Panc1 (cell line): ENCODE measurements around the gene MARK2.

Source experiments
- POLR2AphosphoS5 ChIP-seq: IDR thresholded peaks from 2 replicates; pipeline ENCODE4 v1.6.1; 2012; ENCODE audit warnings: mild to moderate bottlenecking, low read depth, low read length, moderate library complexity
- SIN3A ChIP-seq: IDR thresholded peaks from 2 replicates; pipeline ENCODE4 v1.6.1; 2012; ENCODE audit warnings: low read depth, mild to moderate bottlenecking, low read length, moderate library complexity, borderline replicate concordance; ENCODE audit not compliant: insufficient read depth
- TCF7L2 ChIP-seq: IDR thresholded peaks from 2 replicates; pipeline ENCODE4 v1.6.1; 2011; ENCODE audit warnings: mild to moderate bottlenecking, low read depth, low read length, inconsistent platforms
- TF ChIP-seq, protein P1 (sequence below): fragments of 450-650 bp; IDR thresholded peaks from 2 replicates; pipeline ENCODE4 v1.5.1; 2017; ENCODE audit warnings: mild to moderate bottlenecking

DNA sequence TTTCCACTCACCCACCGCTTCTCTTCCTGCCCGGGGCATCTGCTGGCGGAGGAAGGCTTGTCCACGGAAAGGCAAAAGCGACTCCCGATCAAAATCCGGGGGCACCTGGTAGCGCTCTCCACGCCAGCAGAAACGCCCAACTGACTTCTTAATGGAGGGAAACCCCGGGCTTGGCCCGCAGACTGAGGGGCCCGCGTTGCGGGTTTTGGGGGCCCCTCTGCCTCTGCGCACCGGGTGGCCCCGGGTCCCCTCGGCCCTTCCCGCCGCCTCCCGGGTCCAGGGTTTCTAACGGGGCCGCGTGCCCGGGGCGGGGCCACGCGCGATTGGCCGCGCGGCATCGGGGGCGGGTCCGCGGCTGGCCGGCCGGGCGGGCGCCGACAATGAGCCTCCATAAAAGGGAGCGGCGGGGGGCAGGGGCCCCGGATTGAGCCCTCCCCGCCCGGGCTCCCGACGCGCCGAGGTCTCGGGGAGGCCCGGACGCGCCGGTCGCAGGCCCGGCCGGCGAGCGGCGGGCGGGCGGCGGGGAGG is 25.8 kb upstream of the MARK2 start, which contains the start of gene SPINDOC:
- TF ChIP-seq, protein P1, sequence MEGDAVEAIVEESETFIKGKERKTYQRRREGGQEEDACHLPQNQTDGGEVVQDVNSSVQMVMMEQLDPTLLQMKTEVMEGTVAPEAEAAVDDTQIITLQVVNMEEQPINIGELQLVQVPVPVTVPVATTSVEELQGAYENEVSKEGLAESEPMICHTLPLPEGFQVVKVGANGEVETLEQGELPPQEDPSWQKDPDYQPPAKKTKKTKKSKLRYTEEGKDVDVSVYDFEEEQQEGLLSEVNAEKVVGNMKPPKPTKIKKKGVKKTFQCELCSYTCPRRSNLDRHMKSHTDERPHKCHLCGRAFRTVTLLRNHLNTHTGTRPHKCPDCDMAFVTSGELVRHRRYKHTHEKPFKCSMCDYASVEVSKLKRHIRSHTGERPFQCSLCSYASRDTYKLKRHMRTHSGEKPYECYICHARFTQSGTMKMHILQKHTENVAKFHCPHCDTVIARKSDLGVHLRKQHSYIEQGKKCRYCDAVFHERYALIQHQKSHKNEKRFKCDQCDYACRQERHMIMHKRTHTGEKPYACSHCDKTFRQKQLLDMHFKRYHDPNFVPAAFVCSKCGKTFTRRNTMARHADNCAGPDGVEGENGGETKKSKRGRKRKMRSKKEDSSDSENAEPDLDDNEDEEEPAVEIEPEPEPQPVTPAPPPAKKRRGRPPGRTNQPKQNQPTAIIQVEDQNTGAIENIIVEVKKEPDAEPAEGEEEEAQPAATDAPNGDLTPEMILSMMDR, result no peak
- TF ChIP-seq TCF7L2 (no peak), POLR2AphosphoS5 (peak; percentile 63), SIN3A (peak; percentile 50; the same call in 1 of the 2 replicates)
